Measurements from ENCODE around the gene SLC16A7. TPM values are rescaled to one million over a fixed set of nuclear protein-coding genes. Genes with fewer than 3 reads are reported as not detected.

SLC16A7 gene
- total RNA-seq, 2 experiments from 2014 or later, result 30.7 to 34.1 TPM

- Histone ChIP-seq H3K9me2 (ENCODE audit: insufficient read depth, low read length) (no peaks in the 10 kb centered on the region), H4K20me1 (ENCODE audit: insufficient read depth, low read length) (no peaks in the 10 kb centered on the region), H3K4me1 (ENCODE audit: insufficient read depth, low read length, poor library complexity, severe bottlenecking) (no peaks in the 10 kb centered on the region), H3K4me2 (ENCODE audit: low read length) (no peak overlapping the region), H3K9me3 (ENCODE audit: low read length) (no peaks in the 10 kb centered on the region), H3K4me3 (ENCODE audit: low read depth, low read length, poor library complexity, severe bottlenecking) (no peak overlapping the region), H3K36me3 (ENCODE audit: insufficient read depth, low read length) (no peaks in the 10 kb centered on the region), H3K79me2 (ENCODE audit: insufficient read depth, low read depth, low read length) (no peaks in the 10 kb centered on the region), H3K27ac (ENCODE audit: low read depth, low read length, poor library complexity, severe bottlenecking) (no peak overlapping the region), H2AFZ (ENCODE audit: low read length) (no peak overlapping the region)
- BruUV-seq (replicated peaks), result no TSS peak
- POLR2A ChIA-PET, result interaction anchor here (1.4 kb wide), 1 partner anchor 10 kb away, joined by 6 read pairs; no protein-coding TSS in a partner anchor
- TF ChIP-seq CTCF (conservative IDR thresholded peaks at IDR 0.05; ENCODE audit: low read length) (no peak), EZH2phosphoT487 (IDR thresholded peaks at IDR 0.05; ENCODE audit: borderline replicate concordance, low read depth, low read length) (no peak)
- intact Hi-C loops (cut with micrococcal nuclease; ENCODE audit: unreplicated experiment), result no loop called here
- CTCF ChIA-PET (ENCODE audit: unreplicated experiment), result no interaction called here
- DNase-seq (ENCODE audit: low spot score), result no peak
These were observed 165.7 kb downstream of the SLC16A7 start for GRCh38 chr12:59761542-59761941.

GRCh38 chr12:59763835-59764234 is 168.0 kb downstream of the SLC16A7 start:
- H4K20me1 ChIP-seq (ENCODE audit: insufficient read depth, low read length), result no peaks in the 10 kb centered on the region
- peaks cover 3% of the 10 kb centered on the region; the same call in 1 of the 2 replicates for H3K36me3 ChIP-seq (ENCODE audit: insufficient read depth, low read length)
- H3K4me1 ChIP-seq (ENCODE audit: insufficient read depth, low read length, poor library complexity, severe bottlenecking), result no peaks in the 10 kb centered on the region
- H3K4me2 ChIP-seq (ENCODE audit: low read length), result no peak overlapping the region
- ChIA-PET POLR2A (no interaction called here), CTCF (ENCODE audit: unreplicated experiment) (no interaction called here)
- H2AFZ ChIP-seq (ENCODE audit: low read length), result no peak overlapping the region
- TF ChIP-seq CTCF (conservative IDR thresholded peaks at IDR 0.05; ENCODE audit: low read length) (no peak), EZH2phosphoT487 (IDR thresholded peaks at IDR 0.05; ENCODE audit: borderline replicate concordance, low read depth, low read length) (no peak)
- no peaks in the 10 kb centered on the region for H3K79me2 ChIP-seq (ENCODE audit: insufficient read depth, low read depth, low read length)
- no peaks in the 10 kb centered on the region for H3K9me2 ChIP-seq (ENCODE audit: insufficient read depth, low read length)
- H3K9me3 ChIP-seq (ENCODE audit: low read length), result peaks cover 6% of the 10 kb centered on the region; the same call in 1 of the 2 replicates
- intact Hi-C loops (cut with micrococcal nuclease; ENCODE audit: unreplicated experiment), result no loop called here
- no peak for DNase-seq (ENCODE audit: low spot score)
- H3K27ac ChIP-seq (ENCODE audit: low read depth, low read length, poor library complexity, severe bottlenecking), result no peak overlapping the region
- H3K4me3 ChIP-seq (ENCODE audit: low read depth, low read length, poor library complexity, severe bottlenecking), result no peak overlapping the region
- no TSS peak for BruUV-seq (replicated peaks)

- ChIA-PET CTCF (ENCODE audit: unreplicated experiment) (no interaction called here), POLR2A (interaction anchor here (0.6 kb wide), 1 partner anchor 1119 kb away, joined by 4 read pairs; no protein-coding TSS in a partner anchor)
- intact Hi-C loops (cut with micrococcal nuclease; ENCODE audit: unreplicated experiment), result no loop called here
- Histone ChIP-seq H3K36me3 (ENCODE audit: insufficient read depth, low read length) (peaks cover 3% of the 10 kb centered on the region; the same call in 1 of the 2 replicates), H4K20me1 (ENCODE audit: insufficient read depth, low read length) (no peaks in the 10 kb centered on the region), H3K27ac (ENCODE audit: low read depth, low read length, poor library complexity, severe bottlenecking) (no peak overlapping the region), H2AFZ (ENCODE audit: low read length) (no peak overlapping the region), H3K4me3 (ENCODE audit: low read depth, low read length, poor library complexity, severe bottlenecking) (no peak overlapping the region), H3K4me1 (ENCODE audit: insufficient read depth, low read length, poor library complexity, severe bottlenecking) (no peaks in the 10 kb centered on the region), H3K9me2 (ENCODE audit: insufficient read depth, low read length) (no peaks in the 10 kb centered on the region), H3K9me3 (ENCODE audit: low read length) (peaks cover 6% of the 10 kb centered on the region; the same call in 1 of the 2 replicates), H3K79me2 (ENCODE audit: insufficient read depth, low read depth, low read length) (no peaks in the 10 kb centered on the region), H3K4me2 (ENCODE audit: low read length) (no peak overlapping the region)
- TF ChIP-seq CTCF (conservative IDR thresholded peaks at IDR 0.05; ENCODE audit: low read length) (no peak), EZH2phosphoT487 (IDR thresholded peaks at IDR 0.05; ENCODE audit: borderline replicate concordance, low read depth, low read length) (no peak)
- no TSS peak for BruUV-seq (replicated peaks)
- DNase-seq (ENCODE audit: low spot score), result no peak
These were observed 172.2 kb downstream of the SLC16A7 start for GRCh38 chr12:59768031-59768430.

Measured in OCI-LY7 (cell line).